Liver (tissue), 9 donors: ENCODE measurements around the gene PAN2. TPM values are rescaled to one million over a fixed set of nuclear protein-coding genes. Genes with fewer than 3 reads are reported as not detected.

Source experiments
- DNase-seq: peaks from one replicate; pipeline ENCODE4 v3.0.0-alpha.2; 2017; ENCODE audit warnings: low spot score
- H3K27ac ChIP-seq, 2 donors: one replicate each; pipeline ENCODE4 v1.7.0; 2013; ENCODE audit warnings: inconsistent platforms in 2 of 2, low read length in 2 of 2, control low read depth in 1 of 2, low read depth in 1 of 2, mild to moderate bottlenecking in 1 of 2
- H3K27me3 ChIP-seq, 4 donors: one replicate each; pipeline versions ENCODE4 v1.6.1 to v1.7.0; 2013; ENCODE audit warnings: low read length in 3 of 4, inconsistent platforms in 1 of 4, mild to moderate bottlenecking in 1 of 4, moderate library complexity in 1 of 4; ENCODE audit not compliant: control insufficient read depth in 4 of 4, insufficient read depth in 4 of 4
- H3K36me3 ChIP-seq, 4 donors: one replicate each; pipeline versions ENCODE4 v1.6.1 to v1.7.0; 2013; ENCODE audit warnings: low read length in 3 of 4, mild to moderate bottlenecking in 3 of 4, low read depth in 1 of 4, moderate library complexity in 1 of 4; ENCODE audit not compliant: control insufficient read depth in 4 of 4, insufficient read depth in 3 of 4
- H3K4me1 ChIP-seq, 4 donors: one replicate each; pipeline versions ENCODE4 v1.6.1 to v1.7.0; 2013; ENCODE audit warnings: low read length in 3 of 4, mild to moderate bottlenecking in 3 of 4, moderate library complexity in 1 of 4; ENCODE audit not compliant: control insufficient read depth in 4 of 4, insufficient read depth in 4 of 4
- H3K4me3 ChIP-seq, 3 donors: one replicate each; pipeline versions ENCODE4 v1.6.1 to v1.7.0; 2013; ENCODE audit warnings: low read length in 3 of 3, control low read depth in 1 of 3, low read depth in 1 of 3, mild to moderate bottlenecking in 1 of 3
- H3K9ac ChIP-seq, 2 donors: one replicate each; pipeline ENCODE4 v1.7.0; 2013; ENCODE audit warnings: low read length in 2 of 2, mild to moderate bottlenecking in 2 of 2, moderate library complexity in 2 of 2, control low read depth in 1 of 2, low read depth in 1 of 2
- H3K9me3 ChIP-seq, 4 donors: one replicate each; pipeline versions ENCODE4 v1.6.1 to v1.7.0; 2013; ENCODE audit warnings: low read length in 3 of 4; ENCODE audit not compliant: control insufficient read depth in 4 of 4
- CTCF ChIP-seq: fragments of 150-350 bp; IDR thresholded peaks from 2 replicates; pipeline ENCODE4 v1.5.1; 2017; ENCODE audit warnings: improper control_type of control experiment, low read depth, low read length; ENCODE audit not compliant: missing input control
- EGR1 ChIP-seq, 2 donors: IDR thresholded peaks; 2 replicates each; pipeline ENCODE4 v1.6.1; 2016 to 2018; ENCODE audit warnings: antibody characterized with exemption in 2 of 2, low read depth in 2 of 2
- FOXA2 ChIP-seq: IDR thresholded peaks from 2 replicates; pipeline ENCODE4 v1.6.1; 2016; ENCODE audit warnings: antibody characterized with exemption
- GABPA ChIP-seq, 2 donors: IDR thresholded peaks in 1 of 2; conservative IDR thresholded peaks in 1 of 2; 2 replicates each; pipeline ENCODE4 v1.6.1; 2016; ENCODE audit warnings: antibody characterized with exemption in 2 of 2, mild to moderate bottlenecking in 1 of 2, moderate library complexity in 1 of 2
- JUND ChIP-seq, 2 donors: IDR thresholded peaks; 2 replicates each; pipeline ENCODE4 v1.6.1; 2016; ENCODE audit warnings: antibody characterized with exemption in 2 of 2
- MAX ChIP-seq: IDR thresholded peaks from 2 replicates; pipeline ENCODE4 v1.6.1; 2016; ENCODE audit warnings: antibody characterized with exemption
- RAD21 ChIP-seq, 2 donors: IDR thresholded peaks; 2 replicates each; pipeline ENCODE4 v1.6.1; 2016; ENCODE audit warnings: antibody characterized with exemption in 2 of 2, mild to moderate bottlenecking in 2 of 2
- RXRA ChIP-seq, 2 donors: IDR thresholded peaks; 2 replicates each; pipeline ENCODE4 v1.6.1; 2017 to 2018; ENCODE audit warnings: antibody characterized with exemption in 2 of 2, mild to moderate bottlenecking in 1 of 2
- SP1 ChIP-seq: IDR thresholded peaks from 2 replicates; pipeline ENCODE4 v1.6.1; 2018; ENCODE audit warnings: antibody characterized with exemption, mild to moderate bottlenecking
- TAF1 ChIP-seq: conservative IDR thresholded peaks from 2 replicates; pipeline ENCODE4 v1.6.1; 2016; ENCODE audit warnings: antibody characterized with exemption, mild to moderate bottlenecking
- ZBTB33 ChIP-seq: IDR thresholded peaks from 2 replicates; pipeline ENCODE4 v1.6.1; 2016; ENCODE audit warnings: antibody characterized with exemption
- WGBS: extraction: QIAGEN DNeasy Blood & Tissue Kit; methylation state at CpG from one replicate; pipeline ENCODE4 v1.1.7; 2013; 5-methylcytosine and 5-hydroxymethylcytosine counted together
- polyA plus RNA-seq, 2 donors: library from polyadenylated mRNA; stranded (reverse) in 1 of 2; unstranded in 1 of 2; fragments of 200-250 nt in 1 of 2; fragments of >200 nt in 1 of 2; fragmentation: Nextera tagmentation in 1 of 2; extraction: Ambion mirVana in 1 of 2; gene quantifications; one replicate each; pipeline versions ENCODE4 v1.2.1 to v1.2.3, GENCODE V29; 2013 to 2015
- total RNA-seq, 2 donors: library from RNA; depleted of rRNA; stranded (reverse); fragments of >200 nt; gene quantifications; one replicate each; pipeline ENCODE4 v1.2.3, GENCODE V29; 2014
- donor health status: healthy.
- donor health status: healthy.
- donor health status: healthy.
- donor health status: healthy.
- donor health status: healthy.

The PAN2 gene
- total and polyA plus RNA-seq, 4 donors = 20.5 to 92.4 (median 27.7) TPM

- Histone ChIP-seq H3K9ac (peak overlapping the region; percentile 20 to 84), H3K4me3 (peak overlapping the region; percentile 51 to 81 (median 67)), H3K27me3 (no peaks in the 10 kb centered on the region), H3K9me3 (no peaks in the 10 kb centered on the region), H3K4me1 (peaks cover 2 to 17% (median 11%) of the 10 kb centered on the region in 4 donors), H3K36me3 (peaks cover 0 to 5% (median 4%) of the 10 kb centered on the region in 4 donors), H3K27ac (peak overlapping the region; percentile 86 to 95)
- DNase-seq = peak; percentile 38
- 32% methylated on average over 8 of the region's 8 CpGs for WGBS
- TF ChIP-seq RXRA (IDR thresholded peaks at IDR 0.05) (no peak), EGR1 (IDR thresholded peaks at IDR 0.05; ENCODE audit: low read depth in 2 of 2) (no peak), MAX (no peak), GABPA (IDR thresholded peaks at IDR 0.05 in 1 of 2, conservative IDR thresholded peaks at IDR 0.05 in 1 of 2) (no peak), TAF1 (no peak), FOXA2 (no peak), RAD21 (IDR thresholded peaks at IDR 0.05) (no peak), JUND (IDR thresholded peaks at IDR 0.05) (no peak), ZBTB33 (no peak), CTCF (no peak)
These were observed 562 bp downstream of the PAN2 start for GRCh38 chr12:56333197-56333678.

- H3K9ac ChIP-seq = peak overlapping the region in 1 of 2 donors; percentile 84
- no peak for DNase-seq
- no peaks in the 10 kb centered on the region for H3K9me3 ChIP-seq
- peak overlapping the region; percentile 86 to 95 for H3K27ac ChIP-seq
- H3K36me3 ChIP-seq = peaks cover 0 to 10% (median 10%) of the 10 kb centered on the region in 4 donors
- no peak for TF ChIP-seq FOXA2
- no peak for TF ChIP-seq GABPA (IDR thresholded peaks at IDR 0.05 in 1 of 2, conservative IDR thresholded peaks at IDR 0.05 in 1 of 2)
- TF ChIP-seq SP1 = no peak
- no peak for TF ChIP-seq ZBTB33
- H3K4me1 ChIP-seq = peaks cover 2 to 17% (median 11%) of the 10 kb centered on the region in 4 donors
- H3K4me3 ChIP-seq = peak overlapping the region; percentile 51 to 81 (median 67)
- 94% methylated on average over 11 of the region's 11 CpGs for WGBS
- no peaks in the 10 kb centered on the region for H3K27me3 ChIP-seq
These were observed 1.1 kb downstream of the PAN2 start for GRCh38 chr12:56332512-56333196.
